K562 treated with DMSO at 1 percent for 4 hours (cell line): ENCODE measurements around the gene NXF3. TPM values are rescaled to one million over a fixed set of nuclear protein-coding genes. Genes with fewer than 3 reads are reported as not detected.

Source experiments
- total RNA-seq: library from RNA; unstranded; fragments of 300-600 nt; gene quantifications from 2 replicates; pipeline ENCODE4 v1.2.3, GENCODE V29; 2022; ENCODE audit not compliant: insufficient read depth

The NXF3 gene, protein sequence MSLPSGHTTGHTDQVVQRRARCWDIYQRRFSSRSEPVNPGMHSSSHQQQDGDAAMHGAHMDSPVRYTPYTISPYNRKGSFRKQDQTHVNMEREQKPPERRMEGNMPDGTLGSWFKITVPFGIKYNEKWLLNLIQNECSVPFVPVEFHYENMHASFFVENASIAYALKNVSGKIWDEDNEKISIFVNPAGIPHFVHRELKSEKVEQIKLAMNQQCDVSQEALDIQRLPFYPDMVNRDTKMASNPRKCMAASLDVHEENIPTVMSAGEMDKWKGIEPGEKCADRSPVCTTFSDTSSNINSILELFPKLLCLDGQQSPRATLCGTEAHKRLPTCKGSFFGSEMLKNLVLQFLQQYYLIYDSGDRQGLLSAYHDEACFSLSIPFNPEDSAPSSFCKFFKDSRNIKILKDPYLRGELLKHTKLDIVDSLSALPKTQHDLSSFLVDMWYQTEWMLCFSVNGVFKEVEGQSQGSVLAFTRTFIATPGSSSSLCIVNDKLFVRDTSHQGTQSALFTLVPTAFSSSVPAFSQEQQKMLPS
- total RNA-seq: 1.8 TPM in 1 of 2 replicates, not detected in the other

DNA sequence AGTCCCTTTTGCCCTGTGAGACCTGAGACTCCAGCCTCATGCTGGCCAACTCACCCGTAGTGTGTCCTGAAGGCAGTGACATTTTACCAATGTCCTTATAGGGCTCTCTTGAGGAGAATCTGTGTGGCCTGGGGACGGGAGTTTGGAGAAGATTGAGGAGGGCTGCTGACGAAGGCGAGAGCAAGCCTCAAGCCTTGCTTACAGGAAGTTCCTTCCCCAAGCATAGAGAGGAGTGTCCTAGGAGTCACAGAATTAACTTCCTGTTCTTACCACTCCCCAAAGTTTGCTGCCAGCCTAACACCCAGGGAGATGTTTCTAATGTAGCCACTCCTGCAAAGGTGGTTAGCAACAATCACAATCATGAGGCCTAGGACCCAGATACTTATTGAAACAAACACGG, at the start of gene NXF3:
NXF3 (minus strand) TSS at position 202 of the 400 bp plus-strand sequence; CDS start at position 82, 120 bp downstream.

GRCh38 chrX:103063918-103064434, 29.0 kb downstream of the NXF3 start, which contains the start of gene BEX1:
BEX1 (minus strand) TSS chrX:103064171; CDS start chrX:103063274, 897 bp downstream.

Other genes with a start within 250 kb of the NXF3 start
- not detected in 2 replicates for gene RAB40AL, start 155.9 kb downstream of the NXF3 start, total RNA-seq
- gene BEX1, start 29.0 kb downstream of the NXF3 start, total RNA-seq: not detected in 2 replicates
- gene BEX4, start 122.0 kb upstream of the NXF3 start, total RNA-seq: 84.5 and 88.6 TPM in 2 replicates
- gene TCEAL8, start 162.0 kb upstream of the NXF3 start, total RNA-seq: 37.9 and 46.2 TPM in 2 replicates
- gene TCEAL5, start 183.6 kb upstream of the NXF3 start, total RNA-seq: not detected in 2 replicates
- gene BEX2, start 217.8 kb upstream of the NXF3 start, total RNA-seq: 23.4 and 50.5 TPM in 2 replicates
- not detected in 2 replicates for gene TCEAL7, start 237.1 kb upstream of the NXF3 start, total RNA-seq